HepG2 (cell line): ENCODE measurements around the gene STRADB. TPM values are rescaled to one million over a fixed set of nuclear protein-coding genes. Genes with fewer than 3 reads are reported as not detected.

Source experiments
- ARNT ChIP-seq: fragments of 450-650 bp; IDR thresholded peaks from 2 replicates; pipeline ENCODE4 v1.6.1; 2017
- EZH2 ChIP-seq: conservative IDR thresholded peaks from 2 replicates; pipeline ENCODE4 v1.6.1; 2012; ENCODE audit warnings: mild to moderate bottlenecking, low read depth, low read length, moderate library complexity
- FUBP1 ChIP-seq: sonication (generic); formaldehyde crosslinking; IDR thresholded peaks from 2 replicates; pipeline ENCODE4 v1.5.1; 2020; ENCODE audit warnings: missing genetic modification reagents, mild to moderate bottlenecking, borderline replicate concordance
- GMEB1 ChIP-seq: sonication (generic); formaldehyde crosslinking; IDR thresholded peaks from 2 replicates; pipeline ENCODE4 v1.5.1; 2020; ENCODE audit warnings: missing genetic modification reagents, mild to moderate bottlenecking, borderline replicate concordance
- KLF6 ChIP-seq: IDR thresholded peaks from 2 replicates; pipeline ENCODE4 v1.8.0; 2016; ENCODE audit warnings: missing biosample characterization, missing genetic modification reagents
- MED13 ChIP-seq: sonication (generic); formaldehyde crosslinking; IDR thresholded peaks from 2 replicates; pipeline ENCODE4 v1.5.0; 2020; ENCODE audit warnings: missing genetic modification reagents
- NFKB2 ChIP-seq: sonication (generic); formaldehyde crosslinking; IDR thresholded peaks from 2 replicates; pipeline ENCODE4 v1.4.0; 2020; ENCODE audit warnings: missing genetic modification reagents, borderline replicate concordance
- NPAS2 ChIP-seq: sonication (generic); formaldehyde crosslinking; IDR thresholded peaks from 2 replicates; pipeline ENCODE4 v1.8.0; 2022; ENCODE audit warnings: mild to moderate bottlenecking, missing genetic modification reagents, borderline replicate concordance
- PTBP1 ChIP-seq: fragments of 200-400 bp; formaldehyde crosslinking; IDR thresholded peaks from 2 replicates; pipeline ENCODE4 v1.6.1; 2018; ENCODE audit warnings: low read length, low read depth; ENCODE audit not compliant: poor library complexity, severe bottlenecking
- RARA ChIP-seq: IDR thresholded peaks from 2 replicates; pipeline ENCODE4 v1.6.1; 2016; ENCODE audit warnings: missing genetic modification reagents, missing compliant biosample characterization
- SNAPC4 ChIP-seq: sonication (generic); formaldehyde crosslinking; IDR thresholded peaks from 2 replicates; pipeline ENCODE4 v1.4.0; 2020; ENCODE audit warnings: mild to moderate bottlenecking, missing genetic modification reagents
- TBP ChIP-seq: sonication (generic); formaldehyde crosslinking; IDR thresholded peaks from 2 replicates; pipeline ENCODE4 v1.5.0; 2020; ENCODE audit warnings: missing genetic modification reagents
- TOPORS ChIP-seq: sonication (generic); formaldehyde crosslinking; IDR thresholded peaks from 2 replicates; pipeline ENCODE4 v1.8.0; 2023; ENCODE audit warnings: mild to moderate bottlenecking, missing genetic modification reagents
- TRIM22 ChIP-seq: fragments of 450-650 bp; IDR thresholded peaks from 2 replicates; pipeline ENCODE4 v1.6.1; 2017
- ZNF530 ChIP-seq: sonication (generic); formaldehyde crosslinking; IDR thresholded peaks from 2 replicates; pipeline ENCODE4 v1.5.0; 2020; ENCODE audit warnings: low read depth, mild to moderate bottlenecking, missing genetic modification reagents
- ZNF564 ChIP-seq: sonication (generic); formaldehyde crosslinking; IDR thresholded peaks from 2 replicates; pipeline ENCODE4 v1.8.1; 2023; ENCODE audit warnings: mild to moderate bottlenecking, missing genetic modification reagents
- ZNF704 ChIP-seq: sonication (generic); formaldehyde crosslinking; IDR thresholded peaks from 2 replicates; pipeline ENCODE4 v1.8.1; 2023; ENCODE audit warnings: mild to moderate bottlenecking, inconsistent platforms, moderate library complexity, missing genetic modification reagents, borderline replicate concordance
- ZNF713 ChIP-seq: sonication (generic); formaldehyde crosslinking; IDR thresholded peaks from 2 replicates; pipeline ENCODE4 v1.4.0; 2020; ENCODE audit warnings: mild to moderate bottlenecking, missing genetic modification reagents
- polyA plus RNA-seq, 8 experiments: library from polyadenylated mRNA; depleted of rRNA in 3 of 8; stranded (reverse) in 7 of 8; unstranded in 1 of 8; fragments of >200 nt; fragmentation: Illumina TruSeq in 4 of 8; extraction: Trizol in 4 of 8; gene quantifications; 2 replicates each; pipeline versions ENCODE4 v1.2.1 to v1.2.3, GENCODE V29; 2011 to 2016; ENCODE audit warnings: low read depth in 4 of 8, missing spikeins in 1 of 8, mixed read lengths in 1 of 8; ENCODE audit not compliant: insufficient read depth in 1 of 8
- total RNA-seq, 5 experiments: library from RNA; depleted of rRNA; stranded (reverse); fragments of >200 nt; fragmentation: Illumina TruSeq; extraction: Trizol; gene quantifications; 2 replicates each; pipeline ENCODE4 v1.2.3, GENCODE V29; 2016; ENCODE audit warnings: low read depth in 1 of 5

Gene STRADB
- total and polyA plus RNA-seq, 2 of the 13 experiments (the other 11 are each of a cell fraction or from before 2014, with no cell fraction given) = 34.1 to 66.6 TPM

GRCh38 chr2:201451292-201452057 is at the start of gene STRADB, which contains the start of gene TRAK2 (continued):
- TF ChIP-seq FUBP1 (no peak), NFKB2 (peak; percentile 78; the same call in 1 of the 2 replicates), TRIM22 (no peak), KLF6 (CRISPR knock-in tag) (peak; percentile 77; the same call in 1 of the 2 replicates), PTBP1 (peak; percentile 78), ZNF530 (CRISPR knock-in tag) (no peak), ZNF704 (CRISPR knock-in tag) (peak; percentile 39; the same call in 1 of the 2 replicates), GMEB1 (CRISPR knock-in tag) (peak; percentile 88), SNAPC4 (peak; percentile 96), TOPORS (CRISPR knock-in tag) (peak; percentile 82), RARA (no peak; the same call in 1 of the 2 replicates), NPAS2 (CRISPR knock-in tag) (no peak), ARNT (no peak), TBP (CRISPR knock-in tag) (0 out of 2 replicates have a peak, but pooled peaks have one; percentile 57), ZNF564 (no peak; the same call in none of the 2 replicates), ZNF713 (CRISPR knock-in tag) (no peak), MED13 (0 out of 2 replicates have a peak, but pooled peaks have one; percentile 19), EZH2 (no peak)
